Esophagus muscularis mucosa (tissue), 4 donors: ENCODE data around the gene ATMIN.

Experiments used
- CTCF ChIP-seq, 3 experiments: fragments of 200-600 bp in 2 of 3; fragments of 450-650 bp in 1 of 3; sonication (generic) in 2 of 3; IDR thresholded peaks; one replicate each; pipeline ENCODE4 v1.5.1; 2017 to 2019; ENCODE audit warnings: antibody characterized with exemption in 3 of 3, mild to moderate bottlenecking in 2 of 3, moderate library complexity in 1 of 3
- EP300 ChIP-seq: sonication (generic); formaldehyde crosslinking; IDR thresholded peaks from one replicate; pipeline ENCODE4 v1.6.1; 2017; ENCODE audit warnings: antibody characterized with exemption
- POLR2AphosphoS5 ChIP-seq, 2 donors: sonication (generic); formaldehyde crosslinking; IDR thresholded peaks; one replicate each; pipeline ENCODE4 v1.6.1; 2017; ENCODE audit warnings: antibody characterized with exemption in 2 of 2

DNA sequence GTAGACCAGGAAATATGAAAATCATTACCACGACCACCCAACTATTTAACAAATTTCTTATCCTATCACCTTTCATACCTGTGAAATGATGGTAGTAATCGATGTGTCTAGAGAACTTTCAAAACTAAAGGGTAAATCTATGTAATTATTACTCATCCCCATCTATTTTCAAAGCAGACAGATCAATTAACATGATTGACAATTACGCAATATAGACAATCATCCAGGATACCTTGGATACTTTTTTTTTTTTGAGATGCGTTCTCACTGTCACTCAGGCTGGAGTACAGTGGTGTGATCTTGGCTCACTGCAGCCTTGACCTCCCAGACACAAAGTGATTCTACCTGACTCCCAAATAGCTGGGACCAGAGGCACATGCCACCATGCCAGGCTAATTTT lies 45.4 kb downstream of the ATMIN start:
- TF ChIP-seq CTCF (IDR thresholded peaks at IDR 0.05) = no peak
- no peak for TF ChIP-seq POLR2AphosphoS5 (IDR thresholded peaks at IDR 0.05)
- TF ChIP-seq EP300 = no peak
